A673 (cell line): ENCODE results near the gene KRT77. TPM values are rescaled to one million over a fixed set of nuclear protein-coding genes. Genes with fewer than 3 reads are reported as not detected.

Experiments used
- BruUV-seq: library from RNA; stranded (reverse); fragments of 400-500 nt; replicated peaks from 2 replicates; lab custom pipeline; 2021; lab: Mats Ljungman, UMichigan
- CTCF ChIA-PET: fragments of 300-600 bp; sonication (Branson Sonifier 250); formaldehyde crosslinking; loops from one replicate; lab custom pipeline; 2022; ENCODE audit warnings: antibody characterized with exemption; lab: Charles Lee
- POLR2A ChIA-PET: fragments of 300-600 bp; sonication (Branson Sonifier 250); formaldehyde crosslinking; loops from one replicate; lab custom pipeline; 2022; ENCODE audit warnings: antibody characterized with exemption; ENCODE audit not compliant: low non-redundant PET; lab: Charles Lee
- DNase-seq: peaks from one replicate; pipeline ENCODE4 v3.0.0-alpha.2; 2015; ENCODE audit warnings: low spot score
- H3K27ac ChIP-seq: fragments of 200-600 bp; sonication (generic); 2 replicates; pipeline ENCODE4 v1.5.1; 2016; ENCODE audit warnings: mixed run types, low read depth, mild to moderate bottlenecking, mixed read lengths, antibody characterized with exemption, low read length; ENCODE audit not compliant: poor library complexity, severe bottlenecking
- H3K27me3 ChIP-seq: fragments of 200-600 bp; sonication (generic); replicated peaks from 2 replicates; pipeline ENCODE4 v1.6.1; 2017; ENCODE audit warnings: mixed run types, low read depth, mild to moderate bottlenecking, mixed read lengths, antibody characterized with exemption, low read length; ENCODE audit not compliant: insufficient read depth, poor library complexity
- H3K36me3 ChIP-seq: fragments of 200-600 bp; sonication (generic); 2 replicates; pipeline ENCODE4 v1.6.1; 2016; ENCODE audit warnings: mixed run types, mild to moderate bottlenecking, mixed read lengths, antibody characterized with exemption, low read length; ENCODE audit not compliant: insufficient read depth, poor library complexity, severe bottlenecking
- H3K4me1 ChIP-seq: fragments of 200-600 bp; sonication (generic); 2 replicates; pipeline ENCODE4 v1.6.1; 2017; ENCODE audit warnings: mixed run types, mild to moderate bottlenecking, mixed read lengths, antibody characterized with exemption, low read length; ENCODE audit not compliant: insufficient read depth, poor library complexity, severe bottlenecking
- H3K4me3 ChIP-seq: fragments of 200-600 bp; sonication (generic); 2 replicates; pipeline ENCODE4 v1.5.1; 2016; ENCODE audit warnings: low read depth, mixed run types, mild to moderate bottlenecking, mixed read lengths, low read length; ENCODE audit not compliant: poor library complexity, severe bottlenecking
- H3K9me3 ChIP-seq: fragments of 200-600 bp; sonication (generic); 2 replicates; pipeline ENCODE4 v1.6.1; 2016; ENCODE audit warnings: mixed run types, low read depth, mild to moderate bottlenecking, mixed read lengths, antibody characterized with exemption, low read length; ENCODE audit not compliant: poor library complexity, severe bottlenecking
- CTCF ChIP-seq: fragments of 300-800, 200-600 bp; sonication (generic); conservative IDR thresholded peaks from 2 replicates; pipeline ENCODE4 v1.5.1; 2017; ENCODE audit warnings: low read depth, mild to moderate bottlenecking, antibody characterized with exemption, low read length, moderate library complexity, mixed read lengths
- EZH2 ChIP-seq: fragments of 200-600 bp; sonication (generic); IDR thresholded peaks from 2 replicates; pipeline ENCODE4 v1.6.1; 2017; ENCODE audit warnings: borderline replicate concordance, low read depth, mild to moderate bottlenecking, mixed read lengths, antibody characterized with exemption, low read length; ENCODE audit not compliant: poor library complexity, severe bottlenecking
- intact Hi-C: fragments of 100-400 bp; cut with micrococcal nuclease; formaldehyde crosslinking; loops from one replicate; pipeline ENCODE4 v1.10.0; 2022; ENCODE audit not compliant: unreplicated experiment
- total RNA-seq: library from RNA; stranded (reverse); gene quantifications from 2 replicates; pipeline ENCODE4 v1.2.3, GENCODE V29; 2021

Gene KRT77
- total RNA-seq, 1 experiment from 2014 or later = not detected

- no peaks in the 10 kb centered on the region for H3K9me3 ChIP-seq
- no peak overlapping the region for H3K27ac ChIP-seq
- intact Hi-C loops = no loop called here
- peaks cover 7% of the 10 kb centered on the region for H3K27me3 ChIP-seq
- TF ChIP-seq EZH2 = no peak
- no peak for TF ChIP-seq CTCF
- CTCF ChIA-PET = no interaction called here
- H3K4me1 ChIP-seq = no peaks in the 10 kb centered on the region
- POLR2A ChIA-PET = no interaction called here
- BruUV-seq = no TSS peak
- H3K4me3 ChIP-seq = no peak overlapping the region
- no peak for DNase-seq
- H3K36me3 ChIP-seq = no peaks in the 10 kb centered on the region
These were observed 25.7 kb downstream of the KRT77 start for GRCh38 chr12:52677671-52678070.

DNA sequence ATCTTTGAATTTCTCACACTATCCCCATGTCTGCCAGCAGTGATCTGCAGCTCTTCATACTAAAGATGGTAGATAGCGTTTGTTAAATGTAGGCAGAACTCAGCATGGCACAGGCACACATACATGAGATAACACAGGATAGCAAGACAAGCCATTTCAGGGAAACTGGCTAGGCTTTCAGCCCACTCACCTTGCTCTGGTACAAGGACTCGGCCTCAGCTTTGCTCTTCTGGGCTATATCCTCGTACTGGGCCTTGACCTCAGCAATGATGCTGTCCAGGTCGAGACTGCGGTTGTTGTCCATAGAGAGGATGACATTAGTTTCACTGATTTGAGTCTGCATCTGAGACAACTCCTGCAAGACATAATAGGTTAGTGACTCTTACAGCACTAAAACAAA lies 26.2 kb downstream of the KRT77 start:
- no peaks in the 10 kb centered on the region for H3K9me3 ChIP-seq
- H3K4me3 ChIP-seq = no peak overlapping the region
- peaks cover 7% of the 10 kb centered on the region for H3K27me3 ChIP-seq
- DNase-seq = no peak
- CTCF ChIA-PET = no interaction called here
- POLR2A ChIA-PET = no interaction called here
- no peak overlapping the region for H3K27ac ChIP-seq
- H3K36me3 ChIP-seq = no peaks in the 10 kb centered on the region
- intact Hi-C loops = no loop called here
- no peaks in the 10 kb centered on the region for H3K4me1 ChIP-seq
- TF ChIP-seq EZH2 = no peak
- TF ChIP-seq CTCF = no peak
- BruUV-seq = no TSS peak

DNA sequence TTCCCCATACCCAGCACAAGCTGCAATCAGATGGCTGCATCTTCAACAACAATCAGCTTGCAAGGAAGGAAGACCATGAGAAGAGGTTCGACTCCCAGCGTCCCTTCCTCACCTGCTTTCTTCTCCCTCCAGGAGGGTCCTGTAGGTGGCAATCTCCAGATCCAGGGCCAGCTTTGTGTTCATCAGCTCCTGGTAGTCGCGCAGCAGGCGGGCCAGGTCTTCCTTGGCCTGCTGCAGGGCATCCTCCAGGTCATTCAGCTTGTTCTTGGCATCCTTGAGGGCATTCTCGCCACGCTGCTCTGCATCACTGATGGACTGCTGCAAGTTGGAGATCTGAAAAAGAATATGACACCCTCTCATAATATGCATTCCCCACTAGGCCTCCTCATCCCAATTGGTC lies 27.2 kb downstream of the KRT77 start:
- Histone ChIP-seq H3K4me1 (no peaks in the 10 kb centered on the region), H3K9me3 (no peaks in the 10 kb centered on the region), H3K27me3 (peaks cover 7% of the 10 kb centered on the region), H3K4me3 (no peak overlapping the region), H3K27ac (no peak overlapping the region), H3K36me3 (no peaks in the 10 kb centered on the region)
- intact Hi-C loops = no loop called here
- ChIA-PET CTCF (no interaction called here), POLR2A (no interaction called here)
- no peak for DNase-seq
- no TSS peak for BruUV-seq
- TF ChIP-seq CTCF (no peak), EZH2 (no peak)
